ENCODE results near the gene TEX13D.
"Not testable (repeated sequence)": the region's sequence is repeated elsewhere in the genome, so short reads cannot be mapped to it uniquely, and the experiment has no call there.

TEX13D gene

GRCh38 chrX:124332481-124333424 is at the start of gene TEX13D:
Gene TEX13D, plus strand, starts transcription at chrX:124332660. Its CDS starts 258 bp downstream, at chrX:124332918.
- no peaks in the 10 kb centered on the region for H3K27me3 ChIP-seq (ENCODE audit: control insufficient read depth, insufficient read depth, low read length)
- no peak within 1 kb of the TSS for H3K4me3 ChIP-seq (ENCODE audit: low read depth, low read length)
- H3K36me3 ChIP-seq (ENCODE audit: control insufficient read depth, insufficient read depth, low read length), result no peaks in the 10 kb centered on the region
- no peak within 1 kb of the TSS for H3K9ac ChIP-seq (ENCODE audit: low read depth, low read length)
- H3K4me1 ChIP-seq (ENCODE audit: control insufficient read depth, insufficient read depth, low read length), result no peaks in the 10 kb centered on the region
- no peak within 1 kb of the TSS for H3K27ac ChIP-seq (ENCODE audit: low read depth, low read length)
- H3K9me3 ChIP-seq (ENCODE audit: control insufficient read depth, insufficient read depth, low read length), result no peaks in the 10 kb centered on the region

- Histone ChIP-seq H3K4me1 (ENCODE audit: control insufficient read depth, insufficient read depth, low read length) (peaks cover 14% of the 10 kb centered on the region), H3K36me3 (ENCODE audit: control insufficient read depth, insufficient read depth, low read length) (no peaks in the 10 kb centered on the region), H3K9me3 (ENCODE audit: control insufficient read depth, insufficient read depth, low read length) (no peaks in the 10 kb centered on the region), H3K9ac (ENCODE audit: low read depth, low read length) (no peak overlapping the region), H3K27me3 (ENCODE audit: control insufficient read depth, insufficient read depth, low read length) (no peaks in the 10 kb centered on the region), H3K4me3 (ENCODE audit: low read depth, low read length) (no peak overlapping the region), H3K27ac (ENCODE audit: low read depth, low read length) (no peak overlapping the region)
These were observed 43.0 kb upstream of the TEX13D start for GRCh38 chrX:124289443-124289842.

GRCh38 chrX:124293810-124294209 is 38.6 kb upstream of the TEX13D start:
- Histone ChIP-seq H3K4me3 (ENCODE audit: low read depth, low read length) (no peak overlapping the region), H3K4me1 (ENCODE audit: control insufficient read depth, insufficient read depth, low read length) (peaks cover 9% of the 10 kb centered on the region), H3K36me3 (ENCODE audit: control insufficient read depth, insufficient read depth, low read length) (no peaks in the 10 kb centered on the region), H3K9ac (ENCODE audit: low read depth, low read length) (no peak overlapping the region), H3K27ac (ENCODE audit: low read depth, low read length) (no peak overlapping the region), H3K9me3 (ENCODE audit: control insufficient read depth, insufficient read depth, low read length) (no peaks in the 10 kb centered on the region), H3K27me3 (ENCODE audit: control insufficient read depth, insufficient read depth, low read length) (no peaks in the 10 kb centered on the region)

GRCh38 chrX:124299323-124299722 is 33.1 kb upstream of the TEX13D start:
- H3K4me3 ChIP-seq (ENCODE audit: low read depth, low read length); H3K27me3 ChIP-seq (ENCODE audit: control insufficient read depth, insufficient read depth, low read length); H3K27ac ChIP-seq (ENCODE audit: low read depth, low read length); H3K9me3 ChIP-seq (ENCODE audit: control insufficient read depth, insufficient read depth, low read length); H3K9ac ChIP-seq (ENCODE audit: low read depth, low read length); H3K36me3 ChIP-seq (ENCODE audit: control insufficient read depth, insufficient read depth, low read length); H3K4me1 ChIP-seq (ENCODE audit: control insufficient read depth, insufficient read depth, low read length): not testable (repeated sequence)

- Histone ChIP-seq H3K27me3 (ENCODE audit: control insufficient read depth, insufficient read depth, low read length) (no peaks in the 10 kb centered on the region), H3K4me1 (ENCODE audit: control insufficient read depth, insufficient read depth, low read length) (no peaks in the 10 kb centered on the region), H3K27ac (ENCODE audit: low read depth, low read length) (no peak overlapping the region), H3K4me3 (ENCODE audit: low read depth, low read length) (no peak overlapping the region), H3K36me3 (ENCODE audit: control insufficient read depth, insufficient read depth, low read length) (no peaks in the 10 kb centered on the region), H3K9me3 (ENCODE audit: control insufficient read depth, insufficient read depth, low read length) (no peaks in the 10 kb centered on the region), H3K9ac (ENCODE audit: low read depth, low read length) (no peak overlapping the region)
These were observed 32.1 kb upstream of the TEX13D start for GRCh38 chrX:124300405-124300804.

GRCh38 chrX:124307253-124307907 is 25.1 kb upstream of the TEX13D start:
- Histone ChIP-seq H3K27me3 (ENCODE audit: control insufficient read depth, insufficient read depth, low read length) (no peaks in the 10 kb centered on the region), H3K4me1 (ENCODE audit: control insufficient read depth, insufficient read depth, low read length) (no peaks in the 10 kb centered on the region), H3K4me3 (ENCODE audit: low read depth, low read length) (no peak overlapping the region), H3K27ac (ENCODE audit: low read depth, low read length) (no peak overlapping the region), H3K36me3 (ENCODE audit: control insufficient read depth, insufficient read depth, low read length) (no peaks in the 10 kb centered on the region), H3K9me3 (ENCODE audit: control insufficient read depth, insufficient read depth, low read length) (no peaks in the 10 kb centered on the region), H3K9ac (ENCODE audit: low read depth, low read length) (no peak overlapping the region)

DNA sequence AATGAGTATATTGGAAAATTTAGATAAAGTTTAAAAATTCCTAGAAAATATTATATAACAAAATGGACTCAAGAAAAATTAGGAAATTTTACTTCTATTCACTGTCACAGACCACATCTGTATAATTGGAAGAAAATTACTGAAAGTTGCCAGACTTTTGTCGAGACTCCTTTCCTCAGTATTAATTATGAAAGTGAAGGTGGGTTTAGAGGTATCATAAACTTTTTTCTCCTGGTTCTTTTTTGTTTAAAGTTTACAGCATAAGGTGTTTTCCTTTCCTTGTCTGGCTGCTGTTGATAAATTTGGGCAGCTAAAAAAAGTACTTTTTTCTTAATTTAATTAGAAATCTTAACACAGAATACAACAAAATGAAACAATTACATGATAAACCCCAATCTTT is 6.7 kb upstream of the TEX13D start:
- no peaks in the 10 kb centered on the region for H3K36me3 ChIP-seq (ENCODE audit: control insufficient read depth, insufficient read depth, low read length)
- no peaks in the 10 kb centered on the region for H3K9me3 ChIP-seq (ENCODE audit: control insufficient read depth, insufficient read depth, low read length)
- H3K9ac ChIP-seq (ENCODE audit: low read depth, low read length), result no peak overlapping the region
- H3K27me3 ChIP-seq (ENCODE audit: control insufficient read depth, insufficient read depth, low read length), result no peaks in the 10 kb centered on the region
- no peak overlapping the region for H3K27ac ChIP-seq (ENCODE audit: low read depth, low read length)
- H3K4me3 ChIP-seq (ENCODE audit: low read depth, low read length), result no peak overlapping the region
- H3K4me1 ChIP-seq (ENCODE audit: control insufficient read depth, insufficient read depth, low read length), result no peaks in the 10 kb centered on the region

DNA sequence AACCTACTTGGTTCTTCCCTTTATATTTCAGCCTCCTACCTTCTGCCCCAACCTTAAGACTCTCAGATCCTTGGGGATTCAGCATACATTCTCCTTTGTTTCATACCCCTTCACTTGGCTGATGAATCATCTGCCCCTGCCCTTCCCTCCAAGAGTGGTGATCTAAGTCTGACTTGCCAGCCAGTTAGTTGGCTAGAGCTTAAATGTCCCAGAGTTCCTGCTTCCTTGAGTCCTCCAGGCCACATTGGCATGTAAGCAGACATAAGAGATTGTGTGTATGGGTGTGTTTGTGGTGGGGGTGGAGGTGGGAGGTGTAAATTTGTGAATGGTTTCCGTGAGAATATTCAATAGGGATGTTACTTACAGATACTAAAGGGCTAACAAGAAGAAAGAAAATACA is 3.7 kb upstream of the TEX13D start:
- Histone ChIP-seq H3K9me3 (ENCODE audit: control insufficient read depth, insufficient read depth, low read length) (no peaks in the 10 kb centered on the region), H3K36me3 (ENCODE audit: control insufficient read depth, insufficient read depth, low read length) (no peaks in the 10 kb centered on the region), H3K27ac (ENCODE audit: low read depth, low read length) (no peak overlapping the region), H3K4me3 (ENCODE audit: low read depth, low read length) (no peak overlapping the region), H3K27me3 (ENCODE audit: control insufficient read depth, insufficient read depth, low read length) (no peaks in the 10 kb centered on the region), H3K4me1 (ENCODE audit: control insufficient read depth, insufficient read depth, low read length) (no peaks in the 10 kb centered on the region), H3K9ac (ENCODE audit: low read depth, low read length) (no peak overlapping the region)

DNA sequence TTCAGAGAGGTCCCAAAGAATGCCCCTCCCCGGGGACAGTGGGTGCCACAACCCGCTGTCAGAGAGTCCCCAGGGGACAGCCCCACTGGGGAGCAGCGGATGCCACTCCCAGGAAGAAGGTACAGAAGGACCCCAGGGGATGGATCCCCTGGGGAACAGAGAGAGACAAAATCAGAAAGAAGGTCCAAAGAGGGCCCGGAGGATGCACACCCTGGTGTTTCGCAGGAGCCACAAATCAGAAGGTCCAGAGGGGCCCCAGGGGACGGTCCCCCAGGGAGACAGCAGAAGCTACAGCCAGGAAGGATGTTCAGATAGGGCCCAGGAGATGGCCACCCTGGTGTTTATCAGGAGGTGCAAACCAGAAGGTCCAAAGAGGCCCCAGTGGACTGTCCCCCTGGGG is 1.4 kb downstream of the TEX13D start:
- H3K36me3 ChIP-seq (ENCODE audit: control insufficient read depth, insufficient read depth, low read length), result no peaks in the 10 kb centered on the region
- no peaks in the 10 kb centered on the region for H3K9me3 ChIP-seq (ENCODE audit: control insufficient read depth, insufficient read depth, low read length)
- H3K27ac ChIP-seq (ENCODE audit: low read depth, low read length), result no peak overlapping the region
- no peaks in the 10 kb centered on the region for H3K4me1 ChIP-seq (ENCODE audit: control insufficient read depth, insufficient read depth, low read length)
- H3K9ac ChIP-seq (ENCODE audit: low read depth, low read length), result no peak overlapping the region
- no peaks in the 10 kb centered on the region for H3K27me3 ChIP-seq (ENCODE audit: control insufficient read depth, insufficient read depth, low read length)
- H3K4me3 ChIP-seq (ENCODE audit: low read depth, low read length), result no peak overlapping the region

- not testable (repeated sequence) for H3K4me3 ChIP-seq (ENCODE audit: low read depth, low read length); H3K4me1 ChIP-seq (ENCODE audit: control insufficient read depth, insufficient read depth, low read length); H3K27ac ChIP-seq (ENCODE audit: low read depth, low read length); H3K36me3 ChIP-seq (ENCODE audit: control insufficient read depth, insufficient read depth, low read length); H3K9ac ChIP-seq (ENCODE audit: low read depth, low read length); H3K9me3 ChIP-seq (ENCODE audit: control insufficient read depth, insufficient read depth, low read length); H3K27me3 ChIP-seq (ENCODE audit: control insufficient read depth, insufficient read depth, low read length)
These were observed 2.1 kb downstream of the TEX13D start for GRCh38 chrX:124334555-124334954.

DNA sequence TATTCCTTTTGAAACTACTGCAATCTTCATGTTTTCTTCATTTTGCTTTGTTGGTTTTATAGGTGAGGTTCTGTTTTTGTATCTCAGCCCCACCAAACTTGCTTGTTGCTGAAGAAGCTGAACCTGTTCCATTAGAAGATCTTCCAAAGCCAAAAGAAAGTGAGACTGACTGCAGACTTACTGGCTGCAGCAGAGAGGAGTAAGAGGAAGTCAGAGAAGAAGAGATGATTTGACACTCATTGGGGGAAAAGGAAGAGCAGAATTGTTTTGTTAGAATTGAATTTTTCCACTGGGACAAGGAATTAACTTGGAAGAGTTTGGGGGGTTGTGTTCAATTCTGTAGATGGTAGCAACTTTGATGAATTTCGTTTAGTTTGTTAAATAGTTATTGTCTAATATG is 3.1 kb downstream of the TEX13D start:
- H3K27me3 ChIP-seq (ENCODE audit: control insufficient read depth, insufficient read depth, low read length), result no peaks in the 10 kb centered on the region; the same call in 1 of the 2 replicates
- no peaks in the 10 kb centered on the region for H3K4me1 ChIP-seq (ENCODE audit: control insufficient read depth, insufficient read depth, low read length)
- H3K9me3 ChIP-seq (ENCODE audit: control insufficient read depth, insufficient read depth, low read length), result no peaks in the 10 kb centered on the region
- H3K9ac ChIP-seq (ENCODE audit: low read depth, low read length), result no peak overlapping the region
- no peak overlapping the region for H3K4me3 ChIP-seq (ENCODE audit: low read depth, low read length)
- no peaks in the 10 kb centered on the region for H3K36me3 ChIP-seq (ENCODE audit: control insufficient read depth, insufficient read depth, low read length)
- H3K27ac ChIP-seq (ENCODE audit: low read depth, low read length), result no peak overlapping the region
